Subcutaneous adipose tissue (tissue), 4 donors: ENCODE measurements around the gene NCSTN. TPM values are rescaled to one million over a fixed set of nuclear protein-coding genes. Genes with fewer than 3 reads are reported as not detected.

Experiments used
- total RNA-seq, 4 donors: library from RNA; depleted of rRNA; stranded (reverse); fragments of >200 nt; gene quantifications; one replicate each; pipeline ENCODE4 v1.1.0, GENCODE V29; 2016
- TF ChIP-seq, protein P1 (sequence below): fragments of 450-650 bp; IDR thresholded peaks from one replicate; pipeline ENCODE4 v1.5.1; 2016; ENCODE audit warnings: low read depth, mild to moderate bottlenecking, control low read depth, antibody characterized with exemption, moderate library complexity

Gene NCSTN
- total RNA-seq, 4 donors from 2014 or later = 78.7 to 113 (median 88.8) TPM

GRCh38 chr1:160370561-160371345 is 27.6 kb downstream of the NCSTN start:
- TF ChIP-seq, protein P1, sequence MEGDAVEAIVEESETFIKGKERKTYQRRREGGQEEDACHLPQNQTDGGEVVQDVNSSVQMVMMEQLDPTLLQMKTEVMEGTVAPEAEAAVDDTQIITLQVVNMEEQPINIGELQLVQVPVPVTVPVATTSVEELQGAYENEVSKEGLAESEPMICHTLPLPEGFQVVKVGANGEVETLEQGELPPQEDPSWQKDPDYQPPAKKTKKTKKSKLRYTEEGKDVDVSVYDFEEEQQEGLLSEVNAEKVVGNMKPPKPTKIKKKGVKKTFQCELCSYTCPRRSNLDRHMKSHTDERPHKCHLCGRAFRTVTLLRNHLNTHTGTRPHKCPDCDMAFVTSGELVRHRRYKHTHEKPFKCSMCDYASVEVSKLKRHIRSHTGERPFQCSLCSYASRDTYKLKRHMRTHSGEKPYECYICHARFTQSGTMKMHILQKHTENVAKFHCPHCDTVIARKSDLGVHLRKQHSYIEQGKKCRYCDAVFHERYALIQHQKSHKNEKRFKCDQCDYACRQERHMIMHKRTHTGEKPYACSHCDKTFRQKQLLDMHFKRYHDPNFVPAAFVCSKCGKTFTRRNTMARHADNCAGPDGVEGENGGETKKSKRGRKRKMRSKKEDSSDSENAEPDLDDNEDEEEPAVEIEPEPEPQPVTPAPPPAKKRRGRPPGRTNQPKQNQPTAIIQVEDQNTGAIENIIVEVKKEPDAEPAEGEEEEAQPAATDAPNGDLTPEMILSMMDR = no peak

DNA sequence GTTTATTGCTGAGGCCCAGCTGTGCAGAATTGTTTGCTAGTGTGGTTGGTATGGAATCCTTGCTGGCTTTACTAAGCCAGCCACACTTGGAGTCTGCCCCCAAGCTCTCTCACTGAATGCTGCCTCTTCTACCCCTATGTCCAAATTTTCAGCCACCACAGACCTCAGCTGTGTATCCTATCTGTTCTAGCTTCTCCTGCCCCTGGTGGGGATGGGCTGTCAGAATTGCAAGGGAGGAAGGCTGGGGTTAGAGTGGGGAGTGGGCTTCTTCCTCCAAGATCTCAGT is 28.1 kb downstream of the NCSTN start:
- TF ChIP-seq, protein P1 = no peak

- TF ChIP-seq, protein P1 = no peak
Measured at GRCh38 chr1:160371756-160372155, 28.6 kb downstream of the NCSTN start.

GRCh38 chr1:160373696-160374095 is 30.5 kb downstream of the NCSTN start:
- TF ChIP-seq, protein P1 = no peak

DNA sequence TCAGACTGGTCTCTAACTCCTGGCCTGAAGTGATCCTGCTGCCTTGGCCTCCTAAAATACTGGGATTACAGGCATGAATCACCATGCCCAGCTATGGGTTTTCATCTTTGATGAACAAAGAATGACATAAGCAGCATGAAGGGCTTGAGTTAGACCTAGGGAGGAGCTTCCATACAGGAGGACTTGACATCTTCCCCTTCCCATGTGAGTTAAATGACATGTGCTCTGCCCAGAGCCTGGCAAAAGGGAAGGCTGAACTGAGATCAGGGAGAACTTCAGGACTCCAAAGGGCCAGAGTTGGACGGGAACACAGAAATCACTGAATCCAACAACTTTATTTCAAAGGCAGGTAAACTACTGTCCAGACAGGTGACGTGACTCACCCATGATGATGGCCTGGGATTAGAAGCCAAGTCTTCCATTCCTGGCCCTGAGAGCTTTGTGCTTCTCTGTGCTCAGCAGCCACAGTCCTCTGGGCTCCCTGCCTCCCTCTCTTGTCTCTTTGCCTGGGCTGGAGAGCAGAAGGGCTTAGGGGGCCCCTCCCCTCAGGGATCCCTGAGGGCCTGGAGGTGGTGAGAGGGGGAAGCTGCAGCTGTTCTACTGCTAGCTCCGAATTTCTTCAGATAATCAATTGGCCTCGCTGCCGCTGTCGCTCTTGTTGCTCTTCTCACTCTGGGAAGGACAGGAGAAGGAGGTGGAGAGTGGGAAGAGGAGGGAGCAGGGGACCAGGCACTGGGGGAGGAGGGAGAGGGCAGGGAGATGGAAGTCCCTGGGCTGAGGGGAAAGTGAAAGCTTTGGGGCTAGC is 31.3 kb downstream of the NCSTN start:
- TF ChIP-seq, protein P1 = no peak

DNA sequence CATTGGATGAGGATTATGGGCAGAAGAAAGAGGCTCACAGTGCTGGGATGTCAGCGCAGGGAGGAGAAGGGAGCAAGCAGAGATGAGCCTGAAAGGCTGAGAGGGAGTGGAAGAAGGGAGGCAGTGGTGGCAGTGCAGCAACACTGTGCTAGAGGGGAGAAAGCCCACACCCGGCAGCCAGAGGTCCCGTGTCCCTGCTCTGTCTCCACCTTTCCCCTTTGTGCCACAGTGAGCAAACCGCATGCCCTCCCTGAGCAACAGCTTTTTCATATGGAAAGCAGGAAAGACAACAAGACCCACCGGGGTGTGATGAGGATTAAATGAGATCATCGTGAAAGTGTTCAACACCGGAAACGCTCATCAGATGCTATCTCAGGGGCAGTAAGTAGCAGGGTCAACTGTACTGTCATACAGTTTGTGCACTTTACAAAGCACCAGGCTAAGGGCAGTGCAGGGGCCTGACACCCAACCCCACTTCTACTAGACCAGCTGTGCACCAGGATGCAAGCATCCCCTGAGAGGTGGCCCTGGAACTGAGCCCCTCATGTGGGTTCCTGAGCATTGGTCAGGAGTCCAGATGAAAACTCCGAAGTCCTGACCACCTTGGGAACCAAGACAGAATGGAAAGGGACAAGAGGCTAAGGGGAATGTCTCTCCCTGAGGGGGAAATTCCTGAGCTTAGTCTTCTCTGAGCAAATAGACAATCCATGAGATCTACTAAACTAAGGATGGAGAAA is 32.8 kb downstream of the NCSTN start:
- TF ChIP-seq, protein P1 = no peak
